RKO (cell line): Measurements from ENCODE around the gene TANGO2.
"Not testable (repeated sequence)": the region's sequence is repeated elsewhere in the genome, so short reads cannot be mapped to it uniquely, and the experiment has no call there.

Experiments used
- DNase-seq: peaks from one replicate; pipeline ENCODE4 v3.0.0-alpha.2; 2016; ENCODE audit warnings: low spot score

TANGO2 gene

DNA sequence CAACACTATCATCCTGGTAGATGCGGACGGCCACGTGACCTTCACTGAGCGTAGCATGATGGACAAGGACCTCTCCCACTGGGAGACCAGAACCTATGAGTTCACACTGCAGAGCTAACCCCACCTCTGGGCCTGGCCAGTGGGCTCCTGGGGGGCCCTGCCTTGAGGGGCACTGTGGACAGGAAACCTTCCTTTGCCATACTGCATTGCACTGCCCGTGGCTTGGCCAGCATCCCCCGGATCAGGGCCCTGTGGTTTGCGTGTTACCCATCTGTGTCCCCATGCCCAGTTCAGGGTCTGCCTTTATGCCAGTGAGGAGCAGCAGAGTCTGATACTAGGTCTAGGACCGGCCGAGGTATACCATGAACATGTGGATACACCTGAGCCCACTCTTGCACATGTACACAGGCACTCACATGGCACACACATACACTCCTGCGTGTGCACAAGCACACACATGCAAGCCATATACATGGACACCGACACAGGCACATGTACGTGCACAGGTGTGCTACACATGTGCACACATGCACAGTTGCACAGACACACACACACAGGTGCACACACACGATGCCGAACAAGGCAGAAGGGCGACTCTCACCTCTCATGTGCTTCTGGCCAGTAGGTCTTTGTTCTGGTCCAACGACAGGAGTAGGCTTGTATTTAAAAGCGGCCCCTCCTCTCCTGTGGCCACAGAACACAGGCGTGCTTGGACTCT, 43.8 kb downstream of the TANGO2 start:
- DNase-seq = no peak

DNA sequence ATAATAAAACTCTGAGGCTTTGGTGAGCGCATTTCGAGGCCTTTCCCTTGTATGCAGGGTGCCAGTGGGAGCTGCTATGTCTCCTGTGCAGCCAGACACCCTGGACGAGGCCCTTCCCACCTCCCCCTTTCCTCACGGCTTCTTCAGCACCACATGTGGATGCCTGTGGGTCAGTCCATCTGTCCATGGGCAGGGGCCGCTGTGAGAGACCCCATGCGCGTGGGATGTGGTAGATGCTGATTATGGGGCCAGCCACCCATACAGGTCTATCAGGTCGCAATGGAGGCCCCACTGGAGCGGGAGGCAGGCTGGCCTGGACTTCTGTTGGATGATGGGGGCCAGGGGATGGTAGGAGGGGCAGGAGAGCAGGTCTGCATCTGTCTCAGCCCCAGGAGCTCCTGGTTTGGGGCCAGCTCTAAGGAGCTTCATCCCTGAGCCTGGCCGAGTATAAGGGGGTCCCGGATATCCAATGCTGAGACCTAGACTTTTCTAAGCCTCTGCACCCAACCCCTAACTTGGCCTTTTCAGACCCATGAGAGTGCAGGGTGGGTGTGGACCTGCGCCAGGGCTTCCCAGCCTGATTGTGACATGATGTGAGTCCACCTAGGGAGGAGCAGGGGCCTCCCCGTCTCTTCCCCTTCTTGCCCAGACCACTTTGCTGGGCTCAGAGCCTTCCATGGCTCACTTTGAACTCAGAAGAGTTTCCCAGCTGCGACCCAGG, 45.1 kb downstream of the TANGO2 start:
- no peak for DNase-seq

DNA sequence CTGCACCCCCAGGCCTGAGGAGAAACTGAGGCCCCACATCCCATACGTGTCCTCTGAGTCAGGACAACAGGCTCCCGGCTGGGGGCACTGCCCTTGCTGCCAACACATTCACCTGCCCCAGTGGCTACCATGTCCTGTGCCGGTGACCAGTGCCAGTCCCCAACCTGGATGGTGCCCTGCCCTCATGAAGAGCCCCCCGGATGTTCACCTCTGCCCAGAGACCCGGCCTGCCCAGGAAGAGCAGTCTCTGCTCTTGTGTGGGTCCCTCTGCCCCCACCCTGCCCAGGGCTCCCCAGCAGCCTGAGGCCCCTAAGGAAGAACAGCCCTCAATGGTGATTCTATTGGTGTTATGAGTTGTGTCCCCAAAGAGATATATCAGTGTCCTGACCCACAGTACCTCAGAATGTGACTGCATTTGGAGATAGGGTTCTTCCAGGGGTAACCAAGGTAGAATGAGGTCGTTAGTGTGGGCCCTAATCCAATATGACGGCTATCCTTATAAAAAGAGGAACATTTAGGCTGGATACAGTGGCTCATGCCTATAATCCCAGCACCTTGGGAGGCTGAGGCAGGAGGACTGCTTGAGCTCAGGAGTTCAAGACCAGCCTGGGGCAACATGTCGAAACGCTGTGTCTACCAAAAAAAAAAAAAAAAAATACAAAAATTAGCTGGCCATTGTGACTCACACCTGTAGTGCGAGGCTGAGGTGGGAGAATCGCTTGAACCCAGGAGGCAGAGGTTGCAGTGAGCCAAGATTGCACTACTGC, 45.9 kb downstream of the TANGO2 start:
- DNase-seq = no peak

DNA sequence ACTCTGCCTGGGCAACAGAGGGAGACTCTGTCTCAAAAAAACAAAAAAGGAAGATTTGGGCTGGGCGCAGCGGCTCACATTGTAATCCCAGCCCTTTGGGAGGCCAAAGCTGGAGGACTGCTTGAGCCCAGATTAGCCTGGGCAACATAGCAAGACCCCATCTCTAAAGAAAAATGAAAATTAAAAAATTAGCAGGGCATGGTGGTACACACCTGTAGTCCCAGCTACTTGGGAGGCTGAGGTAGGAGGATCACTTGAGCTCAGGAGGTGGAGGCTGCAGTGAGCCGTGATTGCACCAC, 46.4 kb downstream of the TANGO2 start:
- not testable (repeated sequence) for DNase-seq

DNA sequence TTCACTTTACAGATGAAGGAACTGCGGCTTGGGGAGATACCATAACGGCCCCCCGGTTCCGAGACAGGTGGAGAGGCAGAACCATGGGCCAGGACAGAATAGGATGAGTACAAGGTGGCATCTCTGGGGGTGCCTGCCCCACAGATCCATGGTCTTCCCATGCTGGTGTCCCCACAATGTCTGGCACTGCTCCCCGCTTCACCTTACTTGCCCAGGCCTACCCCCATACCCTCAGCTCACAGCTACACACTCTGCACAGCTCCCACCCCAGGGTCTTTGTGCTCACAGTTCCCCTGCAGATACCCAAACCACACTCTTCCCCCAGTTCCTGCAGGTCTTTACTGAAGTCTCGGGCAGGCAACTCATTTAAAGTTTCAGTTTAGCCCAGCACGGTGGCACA, 47.7 kb downstream of the TANGO2 start:
- DNase-seq = no peak

DNA sequence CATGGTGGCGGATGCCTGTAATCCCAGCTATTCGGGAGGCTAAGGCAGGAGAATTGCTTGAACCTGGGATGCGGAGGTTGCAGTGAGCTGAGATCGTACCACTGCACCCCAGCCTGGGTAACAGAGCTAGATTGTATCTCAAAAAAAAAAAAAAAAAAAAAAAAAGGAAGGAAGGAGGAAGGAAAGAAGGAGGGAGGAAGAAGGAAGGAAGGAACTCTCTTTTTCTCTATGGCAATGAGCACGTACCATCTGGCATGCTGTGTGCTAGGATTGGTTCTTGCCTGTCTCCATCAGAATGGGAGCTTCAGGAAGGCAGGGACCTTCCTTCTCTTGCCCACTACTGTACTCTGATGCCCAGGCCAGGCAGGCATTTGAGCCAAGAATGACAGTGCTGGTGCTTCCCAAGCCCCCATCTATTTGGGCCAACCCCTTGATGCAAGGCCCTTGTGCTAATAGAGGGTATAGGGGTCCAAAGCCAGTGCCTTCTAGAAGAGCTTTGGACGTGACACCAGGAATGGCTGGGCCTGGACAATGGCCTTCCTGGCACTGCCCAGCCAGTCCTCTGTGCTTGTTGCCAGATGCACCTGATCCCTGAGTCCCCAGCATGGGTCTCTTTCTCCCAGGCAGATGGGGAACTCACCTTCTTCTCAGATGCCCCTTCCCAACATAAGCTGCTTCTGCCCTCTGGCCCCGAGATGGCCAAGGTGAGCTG, 48.6 kb downstream of the TANGO2 start:
- DNase-seq = no peak

DNA sequence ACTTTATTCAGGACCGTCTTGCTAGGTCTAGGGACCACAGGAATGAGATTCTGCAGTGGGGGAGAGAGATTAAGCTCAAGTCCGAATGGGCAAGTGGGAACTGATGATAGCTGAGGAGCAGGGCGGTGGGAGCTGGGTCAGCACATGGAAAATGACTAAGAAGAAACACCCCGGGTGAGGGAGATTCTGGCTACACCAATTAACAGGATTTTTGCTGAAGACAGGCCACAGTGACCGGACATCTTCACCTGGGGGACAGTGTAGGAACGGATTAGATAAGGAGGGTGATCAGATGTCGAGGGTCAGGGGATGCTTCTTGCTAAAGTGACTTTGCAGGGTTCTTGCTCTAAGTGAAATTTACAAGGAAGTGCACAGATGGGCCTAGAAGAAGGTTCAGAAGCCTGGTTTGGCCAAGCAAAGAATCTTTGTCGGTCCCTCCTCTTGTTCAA, 50.6 kb downstream of the TANGO2 start:
- no peak for DNase-seq

DNA sequence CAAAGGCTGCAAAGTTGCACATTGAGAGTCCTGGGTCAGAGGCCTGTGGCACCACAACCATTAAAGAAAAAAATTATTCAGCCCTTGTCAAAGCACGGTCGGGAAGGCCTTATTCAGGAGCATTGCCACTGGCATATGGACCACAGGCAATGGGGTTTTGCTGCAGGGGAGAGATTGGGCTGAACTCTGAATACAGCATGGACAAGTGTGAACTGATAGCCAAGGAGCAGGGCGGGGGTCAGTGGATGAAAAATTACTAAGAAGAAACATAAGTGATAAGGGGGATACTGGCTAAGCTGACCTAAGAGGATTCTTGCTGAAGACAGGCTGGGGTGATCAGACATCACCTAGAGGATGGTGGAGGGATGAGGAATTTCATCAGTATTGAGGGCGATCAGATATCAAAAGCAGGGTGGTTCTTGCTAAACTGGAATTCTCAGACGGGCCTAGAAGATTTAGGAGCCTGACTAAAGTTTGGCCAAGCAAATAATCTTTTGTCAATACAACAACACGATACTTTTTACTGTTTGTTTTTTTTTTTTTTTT, 55.8 kb downstream of the TANGO2 start:
- no peak for DNase-seq

DNA sequence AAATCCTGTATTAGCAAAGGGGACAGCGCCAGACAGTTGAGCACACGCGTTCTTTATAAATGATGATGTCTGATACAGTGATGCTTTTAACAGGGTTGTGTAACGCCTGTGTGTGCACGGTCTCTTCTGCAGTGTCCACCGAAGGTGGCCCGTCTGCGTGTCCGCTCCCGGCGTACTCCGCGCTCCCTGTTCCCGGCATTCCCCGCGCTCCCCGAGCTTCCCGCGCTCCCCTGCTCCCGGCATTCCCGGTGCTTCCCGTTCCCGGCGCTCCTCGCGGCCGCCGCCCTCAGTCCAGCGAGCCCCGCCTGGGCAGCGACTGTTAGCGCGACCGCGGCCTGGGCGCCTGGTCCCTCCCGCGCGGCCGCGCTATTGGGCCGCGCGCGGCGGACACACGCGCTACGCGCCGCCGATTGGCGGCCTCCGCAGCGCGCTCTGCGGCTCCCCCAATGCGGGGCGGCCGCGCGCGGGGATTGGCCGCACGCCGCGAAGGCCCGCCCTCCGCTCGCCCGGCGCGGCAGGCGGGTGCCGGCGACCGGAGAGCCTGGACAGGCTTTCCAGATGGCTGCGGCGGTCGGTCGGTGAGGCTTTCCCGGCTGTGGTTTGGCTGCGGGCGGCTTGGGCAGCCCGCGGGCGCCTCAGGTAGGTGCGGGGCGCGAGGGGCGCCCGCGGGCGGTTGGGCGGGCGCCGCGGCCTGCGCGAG, 59.0 kb downstream of the TANGO2 start, which contains the start of gene DGCR8:
TSS of gene DGCR8 (plus strand) at position 497 of the 700 bp plus-strand sequence. CDS start 5,723 bp downstream, outside the sequence.
- peak; percentile 92 for DNase-seq

DNA sequence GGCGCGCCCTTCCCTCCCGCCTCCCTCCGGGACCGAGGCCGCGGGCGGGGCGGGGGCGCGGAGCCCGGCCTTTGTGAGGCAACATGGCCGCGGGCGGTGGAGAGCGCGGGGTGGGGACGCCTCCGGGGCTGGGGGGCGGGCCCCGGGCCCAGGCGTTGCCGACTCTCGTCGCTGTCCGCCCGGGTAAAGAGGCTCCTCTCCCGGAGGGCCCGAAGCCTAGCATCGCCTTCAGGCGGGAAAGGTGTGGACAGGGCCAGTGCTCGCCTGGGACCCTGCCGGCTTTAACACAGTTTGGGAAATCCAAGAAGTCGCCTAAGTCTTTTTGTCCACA, 59.5 kb downstream of the TANGO2 start:
- DNase-seq = peak; percentile 40

DNA sequence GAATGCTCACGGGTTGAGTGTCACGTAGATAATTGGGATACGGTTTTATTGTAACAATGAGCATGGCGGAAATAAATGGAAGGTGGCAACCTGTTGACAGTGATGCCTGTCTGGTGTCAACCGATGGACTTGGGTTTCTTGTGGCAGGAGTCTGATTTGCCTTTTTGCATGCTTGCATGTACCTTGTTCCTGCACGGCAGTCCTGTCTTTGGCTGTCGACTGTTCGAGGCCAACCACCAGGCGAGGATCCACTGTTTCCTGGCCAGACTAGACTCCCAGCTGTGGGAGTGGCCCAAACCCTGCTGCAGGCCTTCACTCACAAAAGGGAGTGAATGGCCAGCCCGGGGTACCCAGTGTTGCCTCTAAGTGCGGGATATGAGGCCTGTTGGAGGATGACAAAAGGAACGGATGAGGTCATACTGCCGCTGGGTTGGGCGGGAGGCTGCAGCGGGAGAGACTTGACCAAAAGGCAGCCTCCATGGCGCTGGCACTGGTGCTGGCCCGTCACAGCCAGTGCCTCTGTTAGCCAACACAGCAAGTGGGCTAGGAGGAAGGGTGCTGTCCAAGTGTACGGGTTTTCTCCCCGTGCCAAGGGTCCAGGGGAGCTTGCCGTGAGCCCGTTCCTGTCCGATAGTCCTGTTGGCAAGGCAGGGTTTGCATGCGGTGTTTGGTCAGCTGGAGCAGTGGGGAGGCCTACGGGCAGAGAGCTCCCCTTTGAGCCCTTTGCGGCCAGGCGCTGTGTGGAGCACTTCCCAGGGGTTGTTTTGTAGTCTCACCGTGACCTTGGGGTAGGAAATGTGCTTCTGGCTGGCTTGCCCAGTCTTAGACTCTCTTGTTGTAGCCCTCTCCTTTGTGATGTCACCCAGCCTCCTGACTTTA, 60.1 kb downstream of the TANGO2 start:
- peak; percentile 83 for DNase-seq

DNA sequence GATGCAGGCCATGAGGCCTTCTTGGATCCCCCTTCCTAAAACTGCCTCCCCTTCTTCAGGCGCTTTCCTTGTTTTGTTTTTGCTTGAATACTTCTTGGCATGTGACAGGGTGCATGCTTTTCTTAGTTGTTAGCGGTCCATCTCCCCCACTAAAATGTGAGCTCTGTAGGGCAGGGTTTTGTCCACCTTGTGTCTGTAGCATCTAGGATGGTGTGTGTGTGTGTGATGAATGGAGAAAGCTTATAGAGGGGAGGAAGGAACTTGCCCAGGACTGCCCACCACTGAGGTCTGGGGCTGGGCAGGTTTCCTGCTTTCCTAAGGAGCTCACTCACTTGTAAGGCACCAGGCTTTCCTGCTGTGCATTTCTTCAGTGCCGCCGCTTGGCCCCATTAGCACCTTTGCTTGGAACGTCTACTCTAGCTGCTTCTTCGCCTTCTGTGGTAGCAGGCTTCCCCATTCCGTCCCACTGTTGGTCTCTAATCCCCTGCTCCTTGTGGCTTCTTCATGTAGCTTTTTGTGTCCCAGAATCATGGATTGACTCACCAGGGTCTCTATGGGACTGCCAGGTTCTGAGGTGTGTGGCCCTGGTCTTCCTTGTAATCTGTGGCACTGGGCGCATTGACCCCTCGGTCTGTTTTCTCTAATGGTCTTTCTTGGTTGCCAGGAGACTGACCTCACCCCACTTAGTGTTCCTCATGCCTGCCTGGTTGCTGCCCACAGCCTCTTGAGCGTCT, 62.4 kb downstream of the TANGO2 start:
- DNase-seq = no peak

DNA sequence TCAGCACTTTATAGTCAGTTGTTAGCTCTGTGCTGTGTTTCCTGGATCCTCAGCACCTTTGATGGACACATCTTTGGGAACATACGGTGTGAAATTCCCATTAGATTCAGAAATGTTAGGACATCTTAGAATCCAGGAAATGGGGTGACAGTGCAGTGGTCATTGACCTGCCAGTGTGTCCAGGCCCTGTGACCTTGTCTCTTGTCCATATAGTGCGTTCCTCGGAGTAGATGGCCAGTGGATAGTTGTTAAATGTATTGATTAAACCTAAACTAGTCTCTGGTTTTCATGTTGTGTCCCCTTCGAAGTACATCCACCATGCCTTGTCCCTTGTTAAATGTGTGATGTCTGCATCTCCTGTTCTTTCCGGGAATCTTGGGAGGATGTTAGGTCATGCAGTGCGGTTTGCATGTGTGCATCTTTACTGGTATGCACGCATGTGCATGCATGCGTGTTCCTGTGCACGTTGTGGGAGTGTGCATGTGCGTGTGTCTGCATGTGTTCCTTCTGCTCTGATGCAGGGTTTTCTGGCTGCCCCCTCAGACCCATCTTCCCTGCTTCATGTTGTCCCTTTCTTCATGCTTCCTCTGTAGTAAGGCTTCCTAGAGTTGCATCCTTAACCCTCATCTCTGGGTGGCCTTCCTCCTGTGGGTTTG, 63.1 kb downstream of the TANGO2 start:
- DNase-seq = no peak

DNA sequence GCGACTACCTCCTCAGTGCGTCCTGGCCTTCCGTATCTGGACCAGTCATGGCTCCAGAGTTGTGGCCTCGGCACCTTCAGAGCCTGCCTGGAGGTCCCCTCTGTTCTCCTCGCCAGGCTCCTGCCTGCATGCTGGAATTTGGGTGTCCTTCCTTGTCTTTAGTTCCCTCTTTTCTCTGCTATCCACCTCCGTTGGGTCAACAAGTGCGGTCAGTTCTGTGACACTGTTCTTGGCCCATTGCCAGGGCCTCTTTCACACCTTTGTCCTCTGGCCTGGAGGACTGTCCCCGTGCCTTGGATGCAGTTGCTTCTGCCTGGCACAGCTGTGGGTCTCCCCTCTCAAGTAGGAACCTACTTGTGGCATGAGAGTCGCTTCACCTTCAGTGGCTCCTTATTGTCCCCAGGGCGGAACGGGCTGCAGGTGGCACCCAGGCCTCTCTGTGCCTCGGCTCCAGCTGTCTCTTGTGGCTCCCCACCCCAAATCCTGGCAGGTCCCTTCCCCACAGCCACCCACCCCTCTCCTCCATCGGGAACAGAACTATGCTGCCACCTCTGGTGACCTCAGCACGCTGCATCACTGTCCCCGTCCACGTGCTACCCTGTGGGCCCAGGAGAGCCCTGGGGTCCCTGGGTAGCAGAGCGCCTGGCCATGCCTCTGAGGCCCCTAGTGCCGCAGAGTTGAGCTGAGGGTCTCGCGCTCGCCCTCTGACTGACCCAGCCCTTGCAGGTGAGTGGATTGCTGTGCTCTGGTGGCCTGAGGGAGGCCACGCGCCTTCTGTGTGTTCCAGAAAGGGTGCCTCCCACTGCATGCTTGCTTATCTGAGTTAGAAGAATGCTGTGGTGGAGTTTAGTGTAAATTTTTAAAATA, 63.9 kb downstream of the TANGO2 start:
- no peak for DNase-seq

DNA sequence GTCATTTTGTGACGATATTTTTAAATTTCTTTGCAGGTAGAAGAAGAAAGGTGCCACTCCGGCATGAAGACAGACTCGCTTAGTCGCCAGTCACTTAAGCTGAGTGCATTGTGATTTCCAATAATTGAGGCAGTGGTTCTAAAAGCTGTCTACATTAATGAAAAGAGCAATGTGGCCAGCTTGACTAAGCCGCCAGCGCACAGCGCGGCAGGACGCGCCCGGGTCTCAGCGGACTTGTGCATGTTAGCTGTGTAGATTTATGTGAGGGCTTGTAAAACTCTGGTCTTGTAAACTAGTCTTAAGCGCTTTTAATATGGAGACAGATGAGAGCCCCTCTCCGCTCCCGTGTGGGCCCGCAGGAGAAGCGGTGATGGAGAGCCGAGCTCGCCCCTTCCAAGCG, 64.7 kb downstream of the TANGO2 start:
- no peak for DNase-seq

DNA sequence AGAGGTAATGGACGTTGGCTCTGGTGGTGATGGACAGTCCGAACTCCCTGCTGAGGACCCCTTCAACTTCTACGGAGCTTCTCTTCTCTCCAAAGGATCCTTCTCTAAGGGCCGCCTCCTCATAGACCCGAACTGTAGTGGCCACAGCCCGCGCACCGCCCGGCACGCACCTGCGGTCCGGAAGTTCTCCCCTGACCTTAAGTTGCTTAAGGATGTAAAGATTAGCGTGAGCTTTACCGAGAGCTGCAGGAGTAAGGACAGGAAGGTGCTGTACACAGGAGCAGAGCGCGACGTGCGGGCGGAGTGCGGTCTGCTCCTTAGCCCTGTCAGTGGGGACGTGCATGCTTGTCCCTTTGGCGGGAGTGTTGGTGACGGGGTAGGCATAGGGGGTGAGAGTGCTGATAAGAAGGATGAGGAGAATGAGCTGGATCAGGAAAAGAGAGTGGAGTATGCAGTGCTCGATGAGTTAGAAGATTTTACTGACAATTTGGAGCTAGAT, 65.2 kb downstream of the TANGO2 start:
- DNase-seq = no peak

DNA sequence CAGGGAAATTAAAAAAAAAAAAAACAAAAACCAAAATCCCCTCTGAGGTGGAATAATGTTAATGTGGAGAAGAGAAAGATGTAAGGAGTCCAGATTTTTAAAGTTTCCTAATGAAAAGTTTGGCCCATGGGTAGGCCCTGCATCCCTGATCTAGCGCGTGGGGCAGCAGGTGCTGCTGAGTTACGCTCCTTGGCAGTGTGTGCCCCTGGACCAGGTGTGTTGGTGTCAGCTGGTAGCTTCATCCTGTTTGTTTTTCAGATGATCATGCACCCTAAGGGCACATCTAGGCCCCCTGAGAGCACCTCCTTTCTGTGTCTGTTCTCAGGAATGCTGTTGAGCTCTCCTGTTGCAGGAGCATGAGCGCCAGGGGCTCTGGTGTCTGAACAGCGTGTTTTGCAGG, 65.9 kb downstream of the TANGO2 start:
- no peak for DNase-seq
